GM18511 (cell line): ENCODE measurements around the gene PCYOX1L.
A peak's percentile ranks its signal among the peaks of the same experiment; 100 is the strongest.

Source experiments
- ATAC-seq: cut with Tn5 transposase; IDR thresholded peaks from one replicate; pipeline ENCODE4 v1.9.1; 2021; ENCODE audit warnings: mild to moderate bottlenecking, moderate library complexity; ENCODE audit not compliant: unreplicated experiment

The PCYOX1L gene

GRCh38 chr5:149337736-149338135 lies 20.1 kb upstream of the PCYOX1L start:
- no peak for ATAC-seq

- ATAC-seq: no peak
Measured at GRCh38 chr5:149338364-149338763, 19.5 kb upstream of the PCYOX1L start.

GRCh38 chr5:149340920-149341319 lies 16.9 kb upstream of the PCYOX1L start:
- ATAC-seq: no peak

GRCh38 chr5:149341876-149342275 lies 16.0 kb upstream of the PCYOX1L start:
- ATAC-seq: no peak

GRCh38 chr5:149344151-149344550 lies 13.7 kb upstream of the PCYOX1L start:
- ATAC-seq: no peak

- peak; percentile 95 for ATAC-seq
Measured at GRCh38 chr5:149345147-149345891, 12.5 kb upstream of the PCYOX1L start, which contains the start of gene GRPEL2. TSS of gene GRPEL2 (plus strand) at chr5:149345499. CDS start at chr5:149345540, 41 bp downstream.

- peak; percentile 20 for ATAC-seq
Measured at GRCh38 chr5:149345892-149346222, 12.0 kb upstream of the PCYOX1L start.

- no peak for ATAC-seq
Measured at GRCh38 chr5:149348518-149348917, 9.3 kb upstream of the PCYOX1L start.

GRCh38 chr5:149349382-149349781 lies 8.5 kb upstream of the PCYOX1L start:
- ATAC-seq: no peak

GRCh38 chr5:149352169-149352568 lies 5.7 kb upstream of the PCYOX1L start:
- no peak for ATAC-seq

- no peak for ATAC-seq
Measured at GRCh38 chr5:149353911-149354310, 3.9 kb upstream of the PCYOX1L start.

GRCh38 chr5:149355688-149356087 lies 2.2 kb upstream of the PCYOX1L start:
- no peak for ATAC-seq

GRCh38 chr5:149356391-149356790 lies 1.5 kb upstream of the PCYOX1L start:
- ATAC-seq: no peak

- peak; percentile 23 for ATAC-seq
Measured at GRCh38 chr5:149358294-149358651, 427 bp downstream of the PCYOX1L start.

GRCh38 chr5:149358868-149359495 lies 1.1 kb downstream of the PCYOX1L start:
- no peak for ATAC-seq

- ATAC-seq: no peak
Measured at GRCh38 chr5:149360272-149360671, 2.4 kb downstream of the PCYOX1L start.

- no peak for ATAC-seq
Measured at GRCh38 chr5:149362541-149362940, 4.7 kb downstream of the PCYOX1L start.

GRCh38 chr5:149363358-149363757 lies 5.5 kb downstream of the PCYOX1L start:
- no peak for ATAC-seq

- no peak for ATAC-seq
Measured at GRCh38 chr5:149363936-149364335, 6.1 kb downstream of the PCYOX1L start.

GRCh38 chr5:149364719-149365118 lies 6.9 kb downstream of the PCYOX1L start:
- no peak for ATAC-seq

- ATAC-seq: no peak
Measured at GRCh38 chr5:149365418-149365817, 7.6 kb downstream of the PCYOX1L start.

GRCh38 chr5:149366169-149366729 lies 8.4 kb downstream of the PCYOX1L start:
- no peak for ATAC-seq
